Measurements from ENCODE around the gene TTC16.
"Not testable (repeated sequence)": the region's sequence is repeated elsewhere in the genome, so short reads cannot be mapped to it uniquely, and the experiment has no call there.

The TTC16 gene

DNA sequence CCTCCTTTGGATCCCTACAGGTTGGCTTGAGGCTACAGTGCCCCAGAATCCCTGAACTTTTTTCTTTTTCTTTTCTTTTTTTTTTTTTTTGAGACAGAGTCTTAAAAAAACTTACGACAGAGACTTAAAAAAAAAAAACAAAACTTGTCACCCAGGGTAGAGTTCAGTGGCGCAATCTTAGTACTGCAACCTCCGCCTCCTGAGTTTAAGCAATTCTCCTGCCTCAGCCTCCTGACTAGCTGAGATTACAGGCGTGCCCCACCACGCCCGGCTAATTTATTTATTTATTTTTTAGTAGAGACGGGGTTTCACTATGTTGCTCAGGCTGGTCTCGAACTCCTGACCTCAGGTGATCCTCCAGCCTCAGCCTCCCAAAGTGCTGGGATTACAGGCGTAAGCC is 65.0 kb downstream of the TTC16 start:
- not testable (repeated sequence) for DNase-seq

Data from anterior cingulate cortex (tissue), 58 donors.